ENCODE data around the gene NCOA7.

DNA sequence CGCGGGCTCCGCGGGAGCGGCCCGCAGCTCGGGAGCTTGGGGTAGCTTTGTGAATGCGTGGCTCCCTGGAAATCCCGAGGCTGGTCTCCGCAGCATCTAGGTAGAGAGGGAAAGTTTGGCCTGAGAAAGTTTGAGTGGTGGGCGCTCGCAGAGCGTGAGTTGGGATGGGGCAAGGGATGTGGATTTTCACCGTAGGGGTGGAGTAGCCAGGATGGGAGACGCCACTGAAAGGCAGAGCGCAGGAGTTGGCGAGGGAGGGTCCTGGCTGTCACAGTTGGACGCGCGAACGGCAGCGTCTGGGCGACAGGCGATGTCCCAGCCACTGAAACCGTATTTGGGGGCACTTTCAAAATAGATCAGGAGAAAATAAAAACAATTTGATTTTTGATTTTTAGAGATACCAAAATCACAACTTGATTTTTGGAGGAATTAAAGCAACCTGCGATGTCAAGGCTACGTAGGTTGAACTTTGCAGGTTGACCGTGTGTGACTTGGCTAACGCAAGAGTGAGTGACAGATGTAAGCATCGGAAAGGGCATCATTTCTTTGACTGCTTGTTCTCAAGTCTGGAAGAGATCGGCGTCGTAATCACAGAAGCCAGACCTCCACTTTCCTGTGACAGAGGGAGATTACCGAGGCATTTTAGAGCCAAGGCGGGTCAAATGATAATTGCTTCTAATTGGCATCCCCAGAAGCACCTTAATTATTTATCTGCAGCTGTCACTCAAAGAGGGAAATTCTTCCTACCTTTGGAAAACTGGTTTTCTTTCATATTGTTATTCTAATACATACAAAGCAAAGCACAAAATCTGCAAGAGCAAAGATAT lies 40.7 kb upstream of the NCOA7 start:
- TF ChIP-seq EZH2 (IDR thresholded peaks at IDR 0.05) (no peak), EZH2phosphoT487 (IDR thresholded peaks at IDR 0.05) (no peak)
- TF ChIP-seq, protein P1, sequence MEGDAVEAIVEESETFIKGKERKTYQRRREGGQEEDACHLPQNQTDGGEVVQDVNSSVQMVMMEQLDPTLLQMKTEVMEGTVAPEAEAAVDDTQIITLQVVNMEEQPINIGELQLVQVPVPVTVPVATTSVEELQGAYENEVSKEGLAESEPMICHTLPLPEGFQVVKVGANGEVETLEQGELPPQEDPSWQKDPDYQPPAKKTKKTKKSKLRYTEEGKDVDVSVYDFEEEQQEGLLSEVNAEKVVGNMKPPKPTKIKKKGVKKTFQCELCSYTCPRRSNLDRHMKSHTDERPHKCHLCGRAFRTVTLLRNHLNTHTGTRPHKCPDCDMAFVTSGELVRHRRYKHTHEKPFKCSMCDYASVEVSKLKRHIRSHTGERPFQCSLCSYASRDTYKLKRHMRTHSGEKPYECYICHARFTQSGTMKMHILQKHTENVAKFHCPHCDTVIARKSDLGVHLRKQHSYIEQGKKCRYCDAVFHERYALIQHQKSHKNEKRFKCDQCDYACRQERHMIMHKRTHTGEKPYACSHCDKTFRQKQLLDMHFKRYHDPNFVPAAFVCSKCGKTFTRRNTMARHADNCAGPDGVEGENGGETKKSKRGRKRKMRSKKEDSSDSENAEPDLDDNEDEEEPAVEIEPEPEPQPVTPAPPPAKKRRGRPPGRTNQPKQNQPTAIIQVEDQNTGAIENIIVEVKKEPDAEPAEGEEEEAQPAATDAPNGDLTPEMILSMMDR (IDR thresholded peaks at IDR 0.05) = no peak
